Adrenal gland (tissue), 12 donors: ENCODE results near the gene COQ3. TPM values are rescaled to one million over a fixed set of nuclear protein-coding genes. Genes with fewer than 3 reads are reported as not detected.
A peak's percentile ranks its signal among the peaks of the same experiment; 100 is the strongest.

Experiments used
- DNase-seq, 7 donors: peaks; one replicate each; pipeline ENCODE4 v3.0.0-alpha.2; 2019 to 2020
- H3K27ac ChIP-seq, 5 donors: fragments of 200-600 bp; sonication (generic) in 4 of 5; 1 replicate in 3 of 5; 2 replicates in 2 of 5; pipeline versions ENCODE4 v1.5.1 to v1.8.0; 2016 to 2020; ENCODE audit warnings: mild to moderate bottlenecking in 1 of 5
- H3K27me3 ChIP-seq: fragments of 200-600 bp; 2 replicates; pipeline ENCODE4 v1.8.0; 2021
- H3K36me3 ChIP-seq, 2 donors: fragments of 200-600 bp; replicated peaks in 1 of 2; 1 replicate in 1 of 2; 2 replicates in 1 of 2; pipeline versions ENCODE4 v1.5.1 to v1.8.0; 2018 to 2022
- H3K4me1 ChIP-seq, 2 donors: fragments of 200-600 bp; replicated peaks in 1 of 2; 1 replicate in 1 of 2; 2 replicates in 1 of 2; pipeline versions ENCODE4 v1.5.1 to v1.8.0; 2018 to 2021
- H3K4me3 ChIP-seq, 4 donors: fragments of 200-600 bp; sonication (generic) in 3 of 4; one replicate each; pipeline ENCODE4 v1.5.1; 2016 to 2018
- H3K9me3 ChIP-seq, 3 donors: fragments of 200-600 bp; sonication (generic) in 1 of 3; replicated peaks in 1 of 3; 1 replicate in 2 of 3; 2 replicates in 1 of 3; pipeline versions ENCODE4 v1.5.1 to v1.8.0; 2016 to 2021
- CTCF ChIP-seq, 6 experiments: fragments of 450-650 bp in 4 of 6; fragments of 200-600 bp in 2 of 6; sonication (generic) in 1 of 6; IDR thresholded peaks; 1 replicate in 5 of 6; 2 replicates in 1 of 6; pipeline versions ENCODE4 v1.5.1 to v1.8.0; 2016 to 2021; ENCODE audit warnings: antibody characterized with exemption in 6 of 6, mild to moderate bottlenecking in 2 of 6, moderate library complexity in 1 of 6
- POLR2A ChIP-seq, 2 donors: fragments of 450-650 bp; IDR thresholded peaks; one replicate each; pipeline ENCODE4 v1.6.1; 2017; ENCODE audit warnings: antibody characterized with exemption in 2 of 2, mild to moderate bottlenecking in 2 of 2, moderate library complexity in 1 of 2
- WGBS, 4 donors: extraction: QIAGEN DNeasy Blood & Tissue Kit in 2 of 4; methylation state at CpG; one replicate each; pipeline versions ENCODE4 v1.1.5 to v1.1.7; 2013 to 2017; 5-methylcytosine and 5-hydroxymethylcytosine counted together
- intact Hi-C, 2 donors: fragments of 100-400 bp; cut with DNase I; formaldehyde crosslinking; loops; one replicate each; pipeline versions ENCODE4 v1.14.1 to v1.15.0; 2022 to 2023
- polyA plus RNA-seq, 3 donors: library from polyadenylated mRNA; stranded (reverse); fragments of 200-250 nt in 2 of 3; fragments of 350-450 nt in 1 of 3; fragmentation: Illumina TruSeq in 1 of 3; extraction: RNeasy Lipid Tissue Mini Kit (QIAGEN cat#74804) in 1 of 3; gene quantifications; one replicate each; pipeline ENCODE4 v1.2.3, GENCODE V29; 2013 to 2014
- total RNA-seq, 9 donors: library from RNA; depleted of rRNA in 4 of 9; stranded (reverse); fragments of >200 nt in 4 of 9; fragments of 120-200 nt in 1 of 9; fragmentation: NEBNext Ultra II Directional in 1 of 9; extraction: Animal tissue kit (Norgen Biotek cat#: 25700) in 1 of 9; gene quantifications; one replicate each; pipeline versions ENCODE4 v1.1.0 to v1.2.4, GENCODE V29; 2013 to 2023
- donor health status: healthy with polysubstance abuse.
- donor health status: Bipolar disorder and iron deficiency.
- donor health status: DM: yes; HTN: yes; CAD: no.
- donor health status: DM: no; HTN: no; CAD: no.
- donor health status: DM: no; HTN: no; CAD: no.
- donor health status: DM: yes; HTN: yes; CAD: no.

Gene COQ3
- total and polyA plus RNA-seq, 12 donors: 2.9 to 25.8 (median 9.5) TPM

GRCh38 chr6:99334526-99335127, 59.4 kb downstream of the COQ3 start:
- Histone ChIP-seq H3K9me3 (no peaks in the 10 kb centered on the region), H3K4me3 (no peak overlapping the region), H3K4me1 (no peaks in the 10 kb centered on the region), H3K36me3 (no peaks in the 10 kb centered on the region), H3K27ac (no peak overlapping the region), H3K27me3 (no peaks in the 10 kb centered on the region)
- peak in 5 of 7 donors; percentile 17 to 57 (median 26) for DNase-seq
- TF ChIP-seq POLR2A (IDR thresholded peaks at IDR 0.05) (no peak), CTCF (IDR thresholded peaks at IDR 0.05) (peak; percentile 28 to 55 (median 50))
- intact Hi-C loops: loop anchor here in 1 of 2 donors (10.0 kb wide), 1 partner anchor 410 kb away; no protein-coding TSS in a partner anchor
- 26 to 39% (median 38%) methylated on average over 2 of the region's 2 CpGs for WGBS, 4 donors

- 80 to 87% (median 83%) methylated on average over 6 of the region's 6 CpGs for WGBS, 4 donors
- Histone ChIP-seq H3K9me3 (no peaks in the 10 kb centered on the region), H3K4me3 (no peak overlapping the region), H3K27me3 (no peaks in the 10 kb centered on the region), H3K4me1 (no peaks in the 10 kb centered on the region), H3K27ac (no peak overlapping the region), H3K36me3 (no peaks in the 10 kb centered on the region)
- DNase-seq: no peak
- TF ChIP-seq POLR2A (IDR thresholded peaks at IDR 0.05): no peak
- no peak for TF ChIP-seq CTCF (IDR thresholded peaks at IDR 0.05)
- intact Hi-C loops: loop anchor here in 1 of 2 donors (10.0 kb wide), 1 partner anchor 412 kb away; no protein-coding TSS in a partner anchor
Measured at GRCh38 chr6:99333068-99333467, 60.9 kb downstream of the COQ3 start.

GRCh38 chr6:99331531-99331930, 62.5 kb downstream of the COQ3 start:
- H3K27me3 ChIP-seq: no peaks in the 10 kb centered on the region
- TF ChIP-seq CTCF (IDR thresholded peaks at IDR 0.05) (no peak), POLR2A (IDR thresholded peaks at IDR 0.05) (no peak)
- no peak overlapping the region for H3K27ac ChIP-seq
- H3K4me1 ChIP-seq: no peaks in the 10 kb centered on the region
- H3K4me3 ChIP-seq: no peak overlapping the region
- intact Hi-C loops: loop anchor here in 1 of 2 donors (10.0 kb wide), 1 partner anchor 413 kb away; no protein-coding TSS in a partner anchor
- WGBS, 4 donors: 72 to 87% (median 76%) methylated on average over 2 to 3 of the region's 3 CpGs
- no peak for DNase-seq
- H3K9me3 ChIP-seq: no peaks in the 10 kb centered on the region
- H3K36me3 ChIP-seq: no peaks in the 10 kb centered on the region

GRCh38 chr6:99330159-99330558, 63.8 kb downstream of the COQ3 start:
- Histone ChIP-seq H3K4me1 (no peaks in the 10 kb centered on the region), H3K36me3 (no peaks in the 10 kb centered on the region), H3K9me3 (no peaks in the 10 kb centered on the region), H3K27me3 (no peaks in the 10 kb centered on the region), H3K27ac (no peak overlapping the region), H3K4me3 (no peak overlapping the region)
- intact Hi-C loops: loop anchor here in 1 of 2 donors (10.0 kb wide), 1 partner anchor 415 kb away; no protein-coding TSS in a partner anchor
- 2 to 10% (median 3%) methylated on average over 2 of the region's 2 CpGs for WGBS, 4 donors
- peak; percentile 44 to 80 (median 64) for TF ChIP-seq CTCF (IDR thresholded peaks at IDR 0.05)
- no peak for TF ChIP-seq POLR2A (IDR thresholded peaks at IDR 0.05)
- DNase-seq: peak; percentile 47 to 84 (median 66)
